Keratinocyte (primary cell): ENCODE measurements around the gene ZNF518B. TPM values are rescaled to one million over a fixed set of nuclear protein-coding genes. Genes with fewer than 3 reads are reported as not detected.

Experiments
- DNase-seq: peaks from one replicate; pipeline ENCODE4 v3.0.0-alpha.2; 2011; ENCODE audit warnings: low read depth, missing footprints, low spot score
- FAIRE-seq: peaks from 2 replicates; lab custom pipeline; 2011; peaks lifted over from hg19 to GRCh38; lab: Jason Lieb, UNC
- H2AFZ ChIP-seq: 2 replicates; pipeline ENCODE4 v1.6.0; 2012; ENCODE audit warnings: low read length, control low read depth, inconsistent platforms; ENCODE audit not compliant: control insufficient read depth
- H3K27ac ChIP-seq: 2 replicates; pipeline ENCODE4 v1.5.1; 2011; ENCODE audit warnings: low read length; ENCODE audit not compliant: control insufficient read depth, insufficient read depth
- H3K27me3 ChIP-seq: 3 replicates; pipeline ENCODE4 v1.6.0; 2011; ENCODE audit warnings: low read length; ENCODE audit not compliant: control insufficient read depth, insufficient read depth; ENCODE audit errors: extremely low read depth
- H3K36me3 ChIP-seq, 2 experiments: 2 replicates in 1 of 2; 3 replicates in 1 of 2; pipeline ENCODE4 v1.5.1; 2011; ENCODE audit warnings: low read length in 2 of 2, mild to moderate bottlenecking in 1 of 2; ENCODE audit not compliant: control insufficient read depth in 2 of 2, insufficient read depth in 2 of 2; ENCODE audit errors: extremely low read depth in 1 of 2
- H3K4me1 ChIP-seq: 3 replicates; pipeline ENCODE4 v1.5.1; 2011; ENCODE audit warnings: low read length; ENCODE audit not compliant: control insufficient read depth, insufficient read depth; ENCODE audit errors: extremely low read depth
- H3K4me2 ChIP-seq: 3 replicates; pipeline ENCODE4 v1.6.0; 2011; ENCODE audit warnings: low read depth, low read length; ENCODE audit not compliant: control insufficient read depth, insufficient read depth; ENCODE audit errors: extremely low read depth
- H3K4me3 ChIP-seq, 3 experiments: fragments of 200-600 bp in 1 of 3; sonication (generic) in 1 of 3; 2 replicates in 2 of 3; 3 replicates in 1 of 3; pipeline ENCODE4 v1.5.1; 2011 to 2016; ENCODE audit warnings: low read length in 3 of 3, mild to moderate bottlenecking in 3 of 3, control low read depth in 2 of 3, inconsistent platforms in 1 of 3, low read depth in 1 of 3, mixed read lengths in 1 of 3, mixed run types in 1 of 3, moderate library complexity in 1 of 3; ENCODE audit not compliant: control insufficient read depth in 2 of 3, insufficient read depth in 2 of 3; ENCODE audit errors: extremely low read depth in 1 of 3
- H3K79me2 ChIP-seq: 2 replicates; pipeline ENCODE4 v1.6.0; 2012; ENCODE audit warnings: low read length; ENCODE audit not compliant: control insufficient read depth, insufficient read depth
- H3K9ac ChIP-seq: 3 replicates; pipeline ENCODE4 v1.6.0; 2011; ENCODE audit warnings: low read length; ENCODE audit not compliant: control insufficient read depth, insufficient read depth; ENCODE audit errors: extremely low read depth
- H3K9me1 ChIP-seq: 3 replicates; pipeline ENCODE4 v1.6.0; 2011; ENCODE audit warnings: low read length; ENCODE audit not compliant: control insufficient read depth, insufficient read depth; ENCODE audit errors: extremely low read depth
- H3K9me3 ChIP-seq: 2 replicates; pipeline ENCODE4 v1.5.1; 2012; ENCODE audit warnings: low read depth, low read length; ENCODE audit not compliant: control insufficient read depth
- H4K20me1 ChIP-seq: 3 replicates; pipeline ENCODE4 v1.6.0; 2011; ENCODE audit warnings: low read length; ENCODE audit not compliant: control insufficient read depth, insufficient read depth; ENCODE audit errors: extremely low read depth
- EZH2 ChIP-seq: IDR thresholded peaks from one replicate; pipeline ENCODE4 v1.6.1; 2012; ENCODE audit warnings: inconsistent platforms, mild to moderate bottlenecking, low read length, moderate library complexity
- dilution Hi-C: fragments of 300-500 bp; cut with MboI; formaldehyde crosslinking; loops from one replicate; pipeline ENCODE4 v1.7.0; 2020; ENCODE audit warnings: low sequenced_read_pairs; ENCODE audit not compliant: extremely low pct_ligation_motif_present
- polyA plus RNA-seq, 5 experiments: library from polyadenylated mRNA; depleted of rRNA in 3 of 5; stranded (reverse) in 3 of 5; stranded (forward) in 1 of 5; unstranded in 1 of 5; fragments of >200 nt; gene quantifications; 1 replicate in 1 of 5; 2 replicates in 3 of 5; 3 replicates in 1 of 5; pipeline versions ENCODE4 v1.2.1 to v1.2.3, GENCODE V29; 2011 to 2012; ENCODE audit warnings: missing spikeins in 2 of 5, low read depth in 1 of 5, low replicate concordance in 1 of 5
- TF ChIP-seq, protein P1 (sequence below), 3 experiments: IDR thresholded peaks in 1 of 3; conservative IDR thresholded peaks in 1 of 3; optimal IDR thresholded peaks in 1 of 3; 2 replicates in 2 of 3; 3 replicates in 1 of 3; pipeline versions ENCODE3 to v1.5.1; 2011; ENCODE audit warnings: low read length in 3 of 3, mild to moderate bottlenecking in 3 of 3, moderate library complexity in 2 of 3, control low read depth in 1 of 3, inconsistent platforms in 1 of 3; ENCODE audit not compliant: insufficient read depth in 2 of 3; ENCODE audit errors: extremely low read depth in 1 of 3

Gene ZNF518B
- polyA plus RNA-seq, 1 donor (not counting 4 experiments of a cell fraction or from before 2014, with no cell fraction given) = 14.2 TPM

- DNase-seq (no peak), FAIRE-seq (peak; percentile 84)
- no peak overlapping the region for H3K27ac ChIP-seq
- dilution Hi-C loops = loop anchor here (25.0 kb wide), 1 partner anchor 217 kb away; no protein-coding TSS in a partner anchor
- H2AFZ ChIP-seq = no peak overlapping the region
- H4K20me1 ChIP-seq = no peaks in the 10 kb centered on the region
- H3K9me3 ChIP-seq = no peaks in the 10 kb centered on the region
- H3K79me2 ChIP-seq = no peaks in the 10 kb centered on the region
- H3K36me3 ChIP-seq = no peaks in the 10 kb centered on the region
- no peaks in the 10 kb centered on the region for H3K27me3 ChIP-seq
- no peak overlapping the region for H3K4me3 ChIP-seq
- no peak overlapping the region for H3K9ac ChIP-seq
- no peaks in the 10 kb centered on the region for H3K4me1 ChIP-seq
- no peak for TF ChIP-seq EZH2
- TF ChIP-seq, protein P1, sequence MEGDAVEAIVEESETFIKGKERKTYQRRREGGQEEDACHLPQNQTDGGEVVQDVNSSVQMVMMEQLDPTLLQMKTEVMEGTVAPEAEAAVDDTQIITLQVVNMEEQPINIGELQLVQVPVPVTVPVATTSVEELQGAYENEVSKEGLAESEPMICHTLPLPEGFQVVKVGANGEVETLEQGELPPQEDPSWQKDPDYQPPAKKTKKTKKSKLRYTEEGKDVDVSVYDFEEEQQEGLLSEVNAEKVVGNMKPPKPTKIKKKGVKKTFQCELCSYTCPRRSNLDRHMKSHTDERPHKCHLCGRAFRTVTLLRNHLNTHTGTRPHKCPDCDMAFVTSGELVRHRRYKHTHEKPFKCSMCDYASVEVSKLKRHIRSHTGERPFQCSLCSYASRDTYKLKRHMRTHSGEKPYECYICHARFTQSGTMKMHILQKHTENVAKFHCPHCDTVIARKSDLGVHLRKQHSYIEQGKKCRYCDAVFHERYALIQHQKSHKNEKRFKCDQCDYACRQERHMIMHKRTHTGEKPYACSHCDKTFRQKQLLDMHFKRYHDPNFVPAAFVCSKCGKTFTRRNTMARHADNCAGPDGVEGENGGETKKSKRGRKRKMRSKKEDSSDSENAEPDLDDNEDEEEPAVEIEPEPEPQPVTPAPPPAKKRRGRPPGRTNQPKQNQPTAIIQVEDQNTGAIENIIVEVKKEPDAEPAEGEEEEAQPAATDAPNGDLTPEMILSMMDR (optimal IDR thresholded peaks at IDR 0.05 in 1 of 3, IDR thresholded peaks at IDR 0.05 in 1 of 3, conservative IDR thresholded peaks at IDR 0.05 in 1 of 3; ENCODE audit: extremely low read depth in 1 of 3, insufficient read depth in 2 of 3, low read length in 3 of 3) = peak in 2 of 3 experiments; percentile 26 to 53
- no peak overlapping the region for H3K4me2 ChIP-seq
- no peaks in the 10 kb centered on the region for H3K9me1 ChIP-seq
Measured at GRCh38 chr4:10403633-10404445, 53.4 kb downstream of the ZNF518B start.

GRCh38 chr4:10395971-10396580, 61.1 kb downstream of the ZNF518B start:
- H3K27ac ChIP-seq = peak overlapping the region; percentile 69
- no peaks in the 10 kb centered on the region for H3K27me3 ChIP-seq
- H3K4me1 ChIP-seq = peaks cover 23% of the 10 kb centered on the region
- DNase-seq (peak; percentile 76), FAIRE-seq (peak; percentile 76)
- H3K36me3 ChIP-seq = no peaks in the 10 kb centered on the region
- no peak overlapping the region for H3K4me3 ChIP-seq
- no peaks in the 10 kb centered on the region for H3K9me3 ChIP-seq
- H2AFZ ChIP-seq = no peak overlapping the region
- no peaks in the 10 kb centered on the region for H4K20me1 ChIP-seq
- no peaks in the 10 kb centered on the region for H3K79me2 ChIP-seq
- H3K9ac ChIP-seq = no peak overlapping the region
- no peak for TF ChIP-seq EZH2
- TF ChIP-seq, protein P1 (optimal IDR thresholded peaks at IDR 0.05 in 1 of 3, IDR thresholded peaks at IDR 0.05 in 1 of 3, conservative IDR thresholded peaks at IDR 0.05 in 1 of 3; ENCODE audit: extremely low read depth in 1 of 3, insufficient read depth in 2 of 3, low read length in 3 of 3) = no peak
- no peak overlapping the region for H3K4me2 ChIP-seq
- dilution Hi-C loops = no loop called here
- H3K9me1 ChIP-seq = no peaks in the 10 kb centered on the region

Other genes with a start within 250 kb of the ZNF518B start
- not detected in 3 replicates for gene CLNK, start 227.3 kb upstream of the ZNF518B start, polyA plus RNA-seq